RKO (cell line): Measurements from ENCODE around the gene VIL1.

ENCODE experiments used
- DNase-seq: peaks from one replicate; pipeline ENCODE4 v3.0.0-alpha.2; 2016; ENCODE audit warnings: low spot score

Gene VIL1

GRCh38 chr2:218395090-218395444 is 23.9 kb upstream of the VIL1 start:
- no peak for DNase-seq

- DNase-seq, result no peak
These were observed 23.5 kb upstream of the VIL1 start for GRCh38 chr2:218395456-218395825.

- peak; percentile 95 for DNase-seq
These were observed 22.9 kb upstream of the VIL1 start for GRCh38 chr2:218395826-218396687.

GRCh38 chr2:218396688-218397462 is 22.0 kb upstream of the VIL1 start:
- DNase-seq, result peak; percentile 69

- DNase-seq, result no peak
These were observed 21.5 kb upstream of the VIL1 start for GRCh38 chr2:218397463-218397819.

GRCh38 chr2:218397820-218398436 is 21.0 kb upstream of the VIL1 start:
- DNase-seq, result peak; percentile 69

GRCh38 chr2:218398437-218399390 is 20.2 kb upstream of the VIL1 start:
- DNase-seq, result peak; percentile 42

- peak; percentile 95 for DNase-seq
These were observed 19.3 kb upstream of the VIL1 start, which contains the start of gene CTDSP1 for GRCh38 chr2:218399391-218400166. Gene CTDSP1, plus strand, starts transcription at chr2:218399868. Its CDS starts 223 bp downstream, at chr2:218400091.

- DNase-seq, result peak; percentile 55
These were observed 18.6 kb upstream of the VIL1 start for GRCh38 chr2:218400167-218400929.

GRCh38 chr2:218400930-218401881 is 17.7 kb upstream of the VIL1 start:
- no peak for DNase-seq

- DNase-seq, result no peak
These were observed 17.0 kb upstream of the VIL1 start for GRCh38 chr2:218401890-218402289.

GRCh38 chr2:218402491-218402901 is 16.4 kb upstream of the VIL1 start:
- DNase-seq, result no peak

- DNase-seq, result no peak
These were observed 16.0 kb upstream of the VIL1 start for GRCh38 chr2:218402911-218403411.

GRCh38 chr2:218403810-218404209 is 15.1 kb upstream of the VIL1 start:
- DNase-seq, result no peak

GRCh38 chr2:218404351-218405085 is 14.4 kb upstream of the VIL1 start:
- DNase-seq, result no peak

GRCh38 chr2:218405086-218405745 is 13.7 kb upstream of the VIL1 start:
- no peak for DNase-seq

GRCh38 chr2:218405746-218406208 is 13.1 kb upstream of the VIL1 start:
- no peak for DNase-seq
